GM12892 (cell line): Measurements from ENCODE around the gene TLX2.
A peak's percentile ranks its signal among the peaks of the same experiment; 100 is the strongest.

Source experiments
- DNase-seq: peaks from one replicate; pipeline ENCODE4 v3.0.0; 2011; ENCODE audit not compliant: insufficient read length
- FAIRE-seq: peaks from 2 replicates; lab custom pipeline; 2011; peaks lifted over from hg19 to GRCh38; lab: Jason Lieb, UNC
- POLR2A ChIP-seq: IDR thresholded peaks from 2 replicates; pipeline ENCODE4 v1.6.1; 2011; ENCODE audit warnings: low read depth, low read length, control low read depth
- POLR2AphosphoS5 ChIP-seq: IDR thresholded peaks from 2 replicates; pipeline ENCODE4 v1.6.1; 2011; ENCODE audit warnings: low read depth, low read length, control low read depth
- TAF1 ChIP-seq: IDR thresholded peaks from 2 replicates; pipeline ENCODE4 v1.6.1; 2011; ENCODE audit warnings: low read depth, mild to moderate bottlenecking, control low read depth, low read length, borderline replicate concordance

Gene TLX2

GRCh38 chr2:74530239-74531187, 16.3 kb downstream of the TLX2 start:
- TF ChIP-seq POLR2AphosphoS5 (peak; percentile 52; the same call in 1 of the 2 replicates), TAF1 (peak; percentile 57), POLR2A (peak; percentile 68)
- FAIRE-seq: peak; percentile 92
- no peak for DNase-seq

DNA sequence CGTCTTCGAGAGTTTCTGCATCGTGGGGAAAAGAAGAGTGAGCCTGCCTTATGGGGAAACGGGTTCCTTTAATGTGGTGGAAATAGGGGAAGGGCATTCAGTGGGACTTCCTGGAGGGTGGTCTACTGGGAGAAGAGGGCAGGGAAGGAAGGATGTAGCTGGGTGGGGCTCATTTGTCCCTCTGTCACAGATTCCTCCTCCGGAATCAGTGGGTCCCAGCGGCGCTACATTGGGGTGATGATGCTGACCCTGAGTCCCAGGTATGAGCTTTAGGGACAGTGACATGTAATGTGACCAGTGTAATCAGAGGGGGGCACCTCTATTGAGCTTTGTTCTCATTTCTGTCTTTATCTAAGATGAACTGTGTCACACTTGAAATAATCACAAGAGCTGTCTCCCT, 17.4 kb downstream of the TLX2 start:
- no peak for TF ChIP-seq TAF1
- no peak for TF ChIP-seq POLR2AphosphoS5
- TF ChIP-seq POLR2A: no peak
- FAIRE-seq (no peak), DNase-seq (no peak)

GRCh38 chr2:74532222-74532621, 18.0 kb downstream of the TLX2 start:
- FAIRE-seq: no peak
- no peak for DNase-seq
- TF ChIP-seq POLR2A: no peak
- no peak for TF ChIP-seq TAF1
- TF ChIP-seq POLR2AphosphoS5: no peak

GRCh38 chr2:74533464-74533863, 19.2 kb downstream of the TLX2 start:
- DNase-seq: no peak
- no peak for FAIRE-seq
- peak; percentile 42; the same call in 1 of the 2 replicates for TF ChIP-seq POLR2A
- TF ChIP-seq TAF1: no peak
- TF ChIP-seq POLR2AphosphoS5: 0 out of 2 replicates have a peak, but pooled peaks have one; percentile 45

GRCh38 chr2:74534411-74534810, 20.2 kb downstream of the TLX2 start:
- TF ChIP-seq POLR2AphosphoS5 (peak; percentile 44), POLR2A (0 out of 2 replicates have a peak, but pooled peaks have one; percentile 12), TAF1 (no peak)
- FAIRE-seq (no peak), DNase-seq (no peak)

DNA sequence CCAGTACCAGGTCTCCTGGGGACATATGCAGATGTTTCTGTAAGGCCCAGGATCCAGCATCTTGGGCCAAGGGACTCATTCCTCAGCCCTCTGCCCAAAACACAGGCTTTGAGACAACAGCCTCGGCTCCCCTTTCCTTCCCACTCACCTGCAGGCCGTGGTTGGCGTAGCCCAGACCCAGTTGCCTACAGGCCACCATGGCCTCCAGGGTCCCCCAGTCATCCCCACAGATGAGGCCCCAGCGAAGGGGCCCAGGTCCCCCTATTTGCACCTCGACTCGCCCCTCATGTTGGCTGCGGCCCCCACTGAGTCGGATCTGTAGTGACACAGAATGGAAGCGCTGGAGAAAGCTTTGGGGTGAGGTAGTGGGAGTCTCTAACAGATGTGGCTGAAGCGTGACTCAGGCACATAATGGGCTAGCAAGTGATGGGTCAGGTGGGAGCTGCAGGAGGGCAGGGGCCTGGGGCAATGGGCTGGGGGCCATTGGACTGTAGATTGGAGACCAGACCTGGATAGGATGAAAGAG, 21.3 kb downstream of the TLX2 start:
- FAIRE-seq (no peak), DNase-seq (no peak)
- TF ChIP-seq TAF1 (no peak), POLR2AphosphoS5 (no peak), POLR2A (no peak)

DNA sequence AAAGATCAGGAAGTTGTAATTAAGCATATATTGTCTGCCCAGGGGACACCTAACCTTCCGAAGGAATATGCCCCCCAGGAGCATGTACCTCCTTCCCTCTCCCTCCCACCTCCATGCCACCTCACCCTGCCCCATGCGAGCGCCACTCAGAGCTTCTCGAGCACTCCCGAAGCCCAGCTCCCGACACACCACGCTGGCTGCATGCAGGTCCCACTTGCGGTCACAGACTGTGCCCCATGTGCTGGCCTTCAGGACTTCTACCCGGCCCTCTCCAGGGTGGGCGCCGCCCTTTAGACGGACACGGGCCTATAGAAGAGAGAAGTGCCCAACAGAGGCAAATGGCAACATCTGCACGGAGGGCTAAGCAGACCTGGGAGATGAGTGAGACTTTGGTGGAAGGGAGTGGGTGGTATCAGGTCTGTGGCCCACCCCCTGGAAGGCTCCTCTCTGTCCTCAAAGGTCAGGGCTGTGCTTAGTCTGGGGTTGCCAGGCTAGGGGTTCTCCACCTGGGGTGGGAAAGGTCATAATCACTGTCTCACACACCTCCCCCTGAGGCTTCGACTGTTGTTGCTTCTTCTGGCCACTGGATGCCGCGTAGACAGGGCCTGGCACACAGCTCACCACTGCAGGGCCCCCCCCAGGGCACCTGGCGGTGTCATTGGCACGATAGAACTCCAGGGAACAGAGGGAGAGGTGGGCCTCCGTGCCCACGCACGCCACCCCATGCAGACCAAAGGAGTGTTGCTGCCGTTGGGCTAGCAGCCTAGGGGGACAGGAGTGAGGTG, 22.1 kb downstream of the TLX2 start:
- no peak for TF ChIP-seq POLR2A
- no peak for TF ChIP-seq TAF1
- TF ChIP-seq POLR2AphosphoS5: no peak
- DNase-seq: no peak
- FAIRE-seq: no peak

GRCh38 chr2:74537140-74537539, 22.9 kb downstream of the TLX2 start:
- DNase-seq (no peak), FAIRE-seq (peak; percentile 27)
- no peak for TF ChIP-seq TAF1
- TF ChIP-seq POLR2A: no peak; the same call in 1 of the 2 replicates
- TF ChIP-seq POLR2AphosphoS5: no peak

DNA sequence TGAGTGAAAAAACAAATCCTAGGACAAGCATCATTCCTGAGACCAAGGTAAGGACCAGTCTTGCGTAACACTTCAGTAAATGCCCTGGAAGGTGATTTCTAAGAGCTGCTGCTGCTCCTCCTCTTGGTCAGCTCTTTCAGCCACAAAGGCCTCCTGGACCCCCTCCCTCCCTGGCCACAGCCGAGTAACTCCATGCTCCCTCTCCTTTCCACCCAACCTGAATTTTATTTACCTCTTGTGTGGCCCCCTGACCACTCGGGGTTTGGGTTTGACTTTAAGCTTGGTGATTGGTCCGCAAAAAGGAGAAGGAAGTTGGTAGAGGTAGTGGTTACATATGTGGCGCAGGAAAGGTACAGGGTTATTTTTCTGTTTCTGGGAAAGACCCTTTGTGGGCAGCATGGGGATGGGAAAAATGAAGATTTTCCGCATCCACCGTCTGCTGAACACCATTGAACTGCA, 24.7 kb downstream of the TLX2 start:
- no peak for TF ChIP-seq TAF1
- 0 out of 2 replicates have a peak, but pooled peaks have one; percentile 12 for TF ChIP-seq POLR2AphosphoS5
- no peak for TF ChIP-seq POLR2A
- peak; percentile 9 for FAIRE-seq
- DNase-seq: no peak

GRCh38 chr2:74540291-74540690, 26.0 kb downstream of the TLX2 start:
- TF ChIP-seq TAF1 (no peak), POLR2AphosphoS5 (0 out of 2 replicates have a peak, but pooled peaks have one; percentile 2), POLR2A (no peak)
- DNase-seq (no peak), FAIRE-seq (no peak)

GRCh38 chr2:74542978-74543377, 28.7 kb downstream of the TLX2 start:
- TF ChIP-seq POLR2AphosphoS5 (no peak), TAF1 (no peak), POLR2A (no peak)
- FAIRE-seq: no peak
- no peak for DNase-seq
